Ectodermal cell (in vitro differentiated cells): Measurements from ENCODE around the gene TSGA10.
"Not testable (repeated sequence)": the region's sequence is repeated elsewhere in the genome, so short reads cannot be mapped to it uniquely, and the experiment has no call there.

Experiments used
- H3K27ac ChIP-seq: 2 replicates; pipeline ENCODE4 v1.7.0; 2013; ENCODE audit warnings: mild to moderate bottlenecking, low read depth, low read length; ENCODE audit not compliant: insufficient read depth, poor library complexity, severe bottlenecking
- H3K27me3 ChIP-seq: 2 replicates; pipeline ENCODE4 v1.7.0; 2013; ENCODE audit warnings: mild to moderate bottlenecking, low read length; ENCODE audit not compliant: insufficient read depth, control insufficient read depth, poor library complexity, severe bottlenecking
- H3K36me3 ChIP-seq: one replicate; pipeline ENCODE4 v1.7.0; 2013; ENCODE audit warnings: low read length; ENCODE audit not compliant: control insufficient read depth, insufficient read depth
- H3K4me1 ChIP-seq: one replicate; pipeline ENCODE4 v1.7.0; 2013; ENCODE audit warnings: low read length; ENCODE audit not compliant: control insufficient read depth, insufficient read depth
- H3K4me3 ChIP-seq: 2 replicates; pipeline ENCODE4 v1.7.0; 2013; ENCODE audit warnings: low read depth, low read length, control low read depth; ENCODE audit not compliant: insufficient read depth
- H3K9me3 ChIP-seq: 2 replicates; pipeline ENCODE4 v1.7.0; 2013; ENCODE audit warnings: mild to moderate bottlenecking, low read length, moderate library complexity; ENCODE audit not compliant: control insufficient read depth
- WGBS, 2 experiments: methylation state at CpG; one replicate each; pipeline ENCODE4 v1.1.7; 2013; ENCODE audit warnings: missing lambda C conversion rate in 2 of 2; 5-methylcytosine and 5-hydroxymethylcytosine counted together

TSGA10 gene

GRCh38 chr2:99031481-99031880 lies 123.3 kb downstream of the TSGA10 start:
- no peak overlapping the region for H3K27ac ChIP-seq
- no peaks in the 10 kb centered on the region for H3K36me3 ChIP-seq
- no peak overlapping the region for H3K4me3 ChIP-seq
- 82 to 89% methylated on average over 2 to 3 of the region's 3 CpGs for WGBS, 2 experiments
- H3K9me3 ChIP-seq: no peaks in the 10 kb centered on the region
- no peaks in the 10 kb centered on the region for H3K4me1 ChIP-seq
- H3K27me3 ChIP-seq: no peaks in the 10 kb centered on the region

GRCh38 chr2:99028558-99028957 lies 126.2 kb downstream of the TSGA10 start:
- Histone ChIP-seq H3K9me3 (no peaks in the 10 kb centered on the region), H3K4me1 (no peaks in the 10 kb centered on the region), H3K36me3 (no peaks in the 10 kb centered on the region), H3K27me3 (no peaks in the 10 kb centered on the region), H3K27ac (no peak overlapping the region), H3K4me3 (no peak overlapping the region)
- WGBS, 2 experiments: 76 to 82% methylated on average over 3 of the region's 4 CpGs

DNA sequence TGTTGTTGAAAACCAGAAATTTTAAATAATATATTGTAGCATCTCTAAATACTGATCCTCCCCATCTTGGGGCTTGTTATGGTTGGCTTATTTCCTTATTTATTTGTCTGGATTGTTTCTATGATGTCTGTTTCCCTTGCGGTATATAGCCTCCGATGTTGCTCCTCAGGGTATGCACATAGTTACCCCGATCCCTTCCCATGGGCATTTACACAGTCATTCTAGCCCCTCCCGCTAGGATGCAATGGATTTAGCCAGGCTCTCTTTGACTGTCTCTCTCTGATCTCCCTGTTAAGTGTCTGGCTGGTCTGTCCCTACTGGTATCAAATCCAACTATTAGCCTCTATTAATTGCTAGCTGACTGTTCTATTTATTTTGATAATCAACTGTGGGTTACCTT lies 126.9 kb downstream of the TSGA10 start:
- H3K9me3 ChIP-seq: no peaks in the 10 kb centered on the region
- H3K27ac ChIP-seq: no peak overlapping the region
- no peaks in the 10 kb centered on the region for H3K4me1 ChIP-seq
- H3K27me3 ChIP-seq: no peaks in the 10 kb centered on the region
- WGBS, 2 experiments: 64 to 68% methylated on average over 4 of the region's 4 CpGs
- H3K36me3 ChIP-seq: no peaks in the 10 kb centered on the region
- H3K4me3 ChIP-seq: no peak overlapping the region

GRCh38 chr2:99000708-99001107 lies 154.0 kb downstream of the TSGA10 start:
- H3K9me3 ChIP-seq: no peaks in the 10 kb centered on the region
- no peaks in the 10 kb centered on the region for H3K4me1 ChIP-seq
- no peak overlapping the region for H3K4me3 ChIP-seq
- WGBS, 2 experiments: 93 to 94% methylated on average over 10 of the region's 10 CpGs
- no peak overlapping the region for H3K27ac ChIP-seq
- no peaks in the 10 kb centered on the region for H3K27me3 ChIP-seq
- no peaks in the 10 kb centered on the region for H3K36me3 ChIP-seq

DNA sequence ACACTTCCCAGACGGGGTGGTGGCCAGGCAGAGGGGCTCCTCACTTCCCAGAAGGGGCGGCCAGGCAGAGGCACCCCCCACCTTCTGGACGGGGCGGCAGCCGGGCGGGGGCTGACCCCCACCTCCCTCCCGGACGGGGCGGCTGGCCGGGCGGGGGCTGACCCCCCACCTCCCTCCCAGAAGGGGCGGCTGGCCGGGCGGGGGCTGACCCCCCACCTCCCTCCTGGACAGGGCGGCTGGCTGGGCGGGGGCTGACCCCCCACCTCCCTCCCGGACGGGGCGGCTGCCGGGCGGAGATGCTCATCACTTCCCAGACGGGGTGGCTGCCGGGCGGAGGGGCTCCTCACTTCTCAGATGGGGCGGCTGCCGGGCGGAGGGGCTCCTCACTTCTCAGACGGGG lies 166.0 kb downstream of the TSGA10 start:
- H3K27ac ChIP-seq, H3K4me1 ChIP-seq, H3K27me3 ChIP-seq, H3K9me3 ChIP-seq, H3K4me3 ChIP-seq, H3K36me3 ChIP-seq: not testable (repeated sequence)
- 95 to 97% methylated on average over 26 to 28 of the region's 28 CpGs for WGBS, 2 experiments

DNA sequence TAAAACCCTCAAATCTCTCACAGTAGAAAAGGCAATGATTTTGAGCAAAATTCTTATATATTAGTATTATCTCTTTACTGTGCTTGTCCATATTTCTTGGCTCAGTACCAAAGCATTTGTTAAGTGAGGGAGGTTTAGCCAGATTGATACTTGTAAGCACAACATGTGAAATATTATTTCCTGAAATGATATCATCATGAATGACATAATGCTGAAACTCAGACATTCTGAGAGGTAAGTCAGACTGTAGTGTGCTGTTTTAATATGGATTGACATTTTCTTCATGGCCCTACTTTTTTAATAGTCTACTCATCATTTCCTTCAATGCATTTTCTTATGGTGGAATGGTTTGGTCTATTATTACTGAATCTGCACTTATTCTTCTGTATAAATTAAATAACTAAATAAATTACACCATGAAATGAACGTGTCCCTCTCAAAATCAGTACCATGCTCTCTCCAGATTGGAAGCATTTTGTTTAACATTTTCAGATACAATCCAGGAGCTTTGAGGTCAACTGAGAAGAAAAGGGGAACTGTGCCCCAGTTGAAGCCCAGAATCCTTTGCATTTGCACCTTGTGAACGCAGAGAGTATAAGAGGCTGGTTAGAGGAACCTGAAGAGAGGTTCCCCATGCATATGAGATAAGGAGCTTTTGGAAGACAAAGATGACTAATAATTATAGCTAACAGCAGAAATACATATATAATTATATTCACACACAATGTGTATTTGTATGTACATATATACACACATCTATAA lies 168.7 kb downstream of the TSGA10 start:
- no peak overlapping the region for H3K27ac ChIP-seq
- H3K36me3 ChIP-seq: no peaks in the 10 kb centered on the region
- H3K27me3 ChIP-seq: no peaks in the 10 kb centered on the region
- H3K4me1 ChIP-seq: no peaks in the 10 kb centered on the region
- 65 to 100% methylated on average over 1 to 2 of the region's 2 CpGs for WGBS, 2 experiments
- no peak overlapping the region for H3K4me3 ChIP-seq
- no peaks in the 10 kb centered on the region for H3K9me3 ChIP-seq

GRCh38 chr2:98975611-98976010 lies 179.1 kb downstream of the TSGA10 start:
- no peaks in the 10 kb centered on the region for H3K4me1 ChIP-seq
- H3K27me3 ChIP-seq: no peaks in the 10 kb centered on the region
- WGBS, 2 experiments: 85 to 88% methylated on average over 1 to 2 of the region's 2 CpGs
- no peak overlapping the region for H3K4me3 ChIP-seq
- peaks cover 3% of the 10 kb centered on the region for H3K9me3 ChIP-seq
- no peaks in the 10 kb centered on the region for H3K36me3 ChIP-seq
- no peak overlapping the region for H3K27ac ChIP-seq

DNA sequence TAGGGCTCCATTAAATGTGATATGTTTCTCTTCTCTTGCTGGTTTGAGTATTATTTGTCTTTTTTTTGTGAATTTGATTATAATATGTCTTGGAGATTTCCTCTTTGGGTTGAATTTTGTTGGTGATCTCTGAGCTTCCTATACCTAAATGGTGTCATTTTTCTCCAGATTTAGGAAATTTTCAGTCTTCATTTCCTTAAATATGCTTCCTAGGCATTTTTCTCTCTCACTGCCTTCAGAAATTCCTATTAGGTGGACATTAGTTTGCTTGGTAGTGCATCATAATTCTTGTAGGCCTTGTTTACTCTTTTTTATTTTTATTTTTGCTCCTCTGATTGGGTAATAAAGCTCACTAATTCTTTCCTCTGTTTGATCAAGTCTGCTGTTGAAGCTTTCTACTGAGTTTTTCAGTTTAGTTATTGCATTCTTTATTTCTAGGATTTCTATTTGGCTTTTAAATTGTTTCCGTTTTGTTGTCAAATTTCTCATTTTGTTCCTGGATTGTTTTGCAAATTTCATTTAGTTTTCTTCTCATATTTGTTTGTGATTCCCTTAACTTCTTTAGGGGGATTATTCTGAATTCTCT lies 182.1 kb downstream of the TSGA10 start:
- no peak overlapping the region for H3K4me3 ChIP-seq
- H3K36me3 ChIP-seq: no peaks in the 10 kb centered on the region
- no peaks in the 10 kb centered on the region for H3K27me3 ChIP-seq
- H3K27ac ChIP-seq: no peak overlapping the region
- H3K9me3 ChIP-seq: peaks cover 3% of the 10 kb centered on the region
- no peaks in the 10 kb centered on the region for H3K4me1 ChIP-seq
- 94 to 100% methylated on average over 1 of the region's 1 CpG for WGBS, 2 experiments

DNA sequence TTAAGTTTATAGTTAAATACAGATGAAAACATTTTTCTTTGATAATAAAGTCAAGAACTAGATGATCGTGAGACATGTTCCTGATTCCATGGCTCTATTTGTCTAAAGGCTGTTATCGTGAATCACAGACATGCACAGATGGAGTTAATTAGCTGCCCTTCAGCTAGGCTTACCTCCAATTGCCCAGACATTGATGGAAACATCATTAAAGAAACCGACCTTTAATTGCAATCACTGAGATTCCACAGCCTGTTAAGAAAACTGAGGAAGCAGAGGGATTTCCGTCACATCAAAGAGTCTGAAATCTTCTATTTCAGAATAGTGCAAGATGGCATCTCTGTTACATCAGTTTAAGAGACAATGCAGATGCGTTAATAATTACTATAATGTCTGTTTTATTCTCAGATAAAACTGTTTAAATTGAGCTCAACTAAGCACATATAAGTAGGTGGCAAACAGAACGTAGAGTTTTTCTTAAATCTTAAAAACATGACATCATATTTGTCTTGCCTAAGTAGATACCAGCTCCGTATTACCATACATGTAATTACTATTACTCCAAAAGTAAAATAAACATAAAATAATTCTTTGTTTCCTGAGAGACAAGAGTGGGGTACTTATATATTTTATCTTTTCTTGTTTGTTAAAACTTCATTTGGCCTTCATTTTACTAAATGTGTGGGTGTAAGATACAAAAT lies 194.8 kb downstream of the TSGA10 start:
- Histone ChIP-seq H3K36me3 (no peaks in the 10 kb centered on the region), H3K4me3 (no peak overlapping the region), H3K27ac (no peak overlapping the region), H3K9me3 (no peaks in the 10 kb centered on the region), H3K4me1 (no peaks in the 10 kb centered on the region), H3K27me3 (no peaks in the 10 kb centered on the region)
- 84 to 92% methylated on average over 5 to 7 of the region's 7 CpGs for WGBS, 2 experiments

DNA sequence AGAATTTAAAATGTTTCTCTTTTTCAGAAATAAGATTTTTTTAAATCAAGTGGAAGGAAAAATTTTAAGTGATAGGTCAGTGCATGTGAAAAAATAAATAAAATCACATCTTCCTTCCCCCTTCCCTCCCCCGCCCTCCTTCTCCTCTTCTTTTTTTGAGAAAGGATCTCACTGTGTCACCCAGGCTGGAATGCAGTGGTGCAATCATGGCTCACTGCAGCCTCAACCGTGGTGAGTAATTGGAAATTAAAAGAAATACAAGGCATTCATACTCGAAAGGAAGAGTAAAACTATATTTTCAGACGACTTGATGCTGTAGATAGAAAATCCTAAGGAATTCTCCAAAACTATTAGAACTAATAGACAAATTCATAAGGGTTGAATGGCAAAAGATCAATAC lies 201.8 kb downstream of the TSGA10 start:
- no peaks in the 10 kb centered on the region for H3K9me3 ChIP-seq
- no peak overlapping the region for H3K27ac ChIP-seq
- no peaks in the 10 kb centered on the region for H3K36me3 ChIP-seq
- no peak overlapping the region for H3K4me3 ChIP-seq
- no peaks in the 10 kb centered on the region for H3K4me1 ChIP-seq
- H3K27me3 ChIP-seq: no peaks in the 10 kb centered on the region
- 71 to 83% methylated on average over 2 to 4 of the region's 4 CpGs for WGBS, 2 experiments
